DMS153 (cell line): ENCODE results near the gene HUWE1.

Experiments used
- DNase-seq: peaks from one replicate; lab custom pipeline; 2025; lab: John Stamatoyannopoulos, UW

HUWE1 gene

DNA sequence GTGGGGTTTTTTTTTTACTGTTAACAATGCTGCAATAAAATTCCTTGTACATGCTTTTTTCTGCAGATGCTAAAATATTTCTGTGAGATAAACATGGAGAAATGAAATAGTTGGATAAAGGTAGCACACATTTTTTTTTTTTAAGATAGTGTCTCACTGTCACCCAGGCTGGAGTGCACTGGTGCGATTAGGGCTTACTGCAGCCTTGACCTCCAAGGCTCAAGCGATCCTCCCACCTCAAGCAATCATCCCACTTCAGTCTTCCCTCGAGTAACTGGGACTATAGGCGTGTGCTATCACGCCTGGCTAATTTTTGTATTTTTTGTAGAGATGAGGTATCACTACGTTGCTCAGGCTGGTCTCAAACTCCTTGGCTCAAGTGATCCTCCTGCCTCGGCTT is 1.8 kb upstream of the HUWE1 start:
- DNase-seq, result no peak

DNA sequence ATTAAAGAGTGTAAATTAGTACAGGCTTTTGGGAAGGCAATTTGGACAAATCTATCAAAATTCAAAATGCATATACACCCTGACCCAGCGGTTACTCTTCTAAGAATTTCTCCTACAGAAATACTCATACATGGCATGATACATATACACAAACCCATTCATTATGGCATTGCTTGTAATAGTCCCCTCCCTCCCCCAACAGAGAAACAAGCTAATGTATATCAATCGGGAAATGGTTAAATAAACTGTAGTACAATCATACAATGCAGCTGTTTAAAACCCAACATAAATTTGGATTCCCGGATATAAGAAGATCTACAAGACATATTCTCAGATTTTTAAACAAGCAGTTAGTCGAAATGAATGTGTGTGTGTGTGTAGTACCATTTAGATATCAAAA is 808 bp downstream of the HUWE1 start:
- DNase-seq, result no peak

DNA sequence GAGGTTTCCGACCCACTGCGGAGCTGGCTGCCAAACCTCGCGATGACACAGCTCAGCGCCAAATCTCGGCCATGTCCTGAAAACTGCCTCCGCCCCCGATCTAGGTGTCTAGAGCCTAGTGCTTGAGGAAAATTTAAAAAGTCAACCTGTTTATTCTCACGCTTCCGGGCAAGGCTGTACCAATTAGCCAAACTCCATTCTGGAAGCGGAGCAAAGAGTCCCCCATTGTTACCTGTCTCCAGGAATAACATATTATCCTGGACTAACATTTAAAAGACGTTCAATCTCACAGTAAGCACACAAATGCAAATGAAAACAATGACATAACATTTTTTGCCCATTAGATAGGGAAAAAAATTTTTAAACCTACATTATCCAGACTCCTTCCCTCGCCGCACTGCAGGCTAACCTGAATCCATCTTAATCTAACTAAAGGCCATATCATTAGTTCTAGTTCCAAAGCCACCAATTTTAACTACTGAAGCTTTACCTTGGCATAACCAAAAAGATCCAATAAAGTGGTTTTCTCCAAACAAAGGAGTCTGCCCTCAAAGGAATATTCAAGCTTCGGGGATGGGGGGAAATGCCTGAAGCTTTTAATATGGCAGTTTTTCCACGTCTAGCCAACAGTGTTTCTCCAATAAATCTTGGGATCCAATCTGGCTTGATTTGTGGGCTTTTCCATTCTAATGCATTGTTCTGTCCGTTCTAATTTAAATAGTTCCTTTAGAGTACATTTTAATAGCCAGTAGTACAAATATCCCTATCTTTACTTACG is 1.9 kb downstream of the HUWE1 start:
- DNase-seq, result no peak

DNA sequence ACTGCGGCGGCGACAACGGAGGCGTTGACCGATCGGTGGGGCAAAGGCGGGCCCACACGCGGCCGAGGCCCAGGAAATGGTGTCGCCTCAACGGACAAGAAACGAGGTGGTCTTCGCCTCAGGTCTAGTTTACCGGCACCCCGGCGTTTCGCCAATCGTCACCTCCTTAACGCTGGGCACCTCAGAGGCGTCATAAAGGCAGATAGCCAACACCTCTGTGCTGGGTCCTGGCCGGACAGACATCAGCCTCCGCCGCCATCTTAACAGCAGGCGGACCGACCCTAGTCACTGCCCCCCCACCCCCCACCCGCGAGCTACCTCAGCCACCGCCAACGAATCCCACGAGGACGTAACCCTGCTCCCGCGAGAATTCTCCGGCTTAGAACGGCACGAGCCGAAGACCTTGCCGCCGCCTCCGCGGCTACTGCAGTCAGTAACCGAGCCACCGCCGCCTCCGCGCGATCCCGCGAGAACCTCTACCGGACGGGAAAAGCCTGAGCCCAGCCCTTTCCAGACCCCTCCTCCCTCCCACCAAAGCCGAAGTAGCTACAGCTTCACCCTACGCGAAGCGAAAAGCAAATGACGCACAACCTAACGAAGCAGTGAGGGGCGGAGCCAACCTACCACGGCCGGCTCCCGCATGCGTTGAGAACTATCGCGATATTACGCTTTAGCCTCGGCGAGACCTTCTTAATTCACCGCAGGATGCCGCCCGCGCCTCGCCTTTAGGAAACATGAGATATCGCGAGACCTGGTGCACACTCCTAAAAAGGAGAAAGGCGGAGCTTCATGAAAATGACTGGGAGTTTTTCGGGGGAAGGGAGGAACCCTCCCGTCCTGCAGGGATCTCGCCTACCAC is 2.7 kb downstream of the HUWE1 start:
- peak; percentile 96 for DNase-seq

DNA sequence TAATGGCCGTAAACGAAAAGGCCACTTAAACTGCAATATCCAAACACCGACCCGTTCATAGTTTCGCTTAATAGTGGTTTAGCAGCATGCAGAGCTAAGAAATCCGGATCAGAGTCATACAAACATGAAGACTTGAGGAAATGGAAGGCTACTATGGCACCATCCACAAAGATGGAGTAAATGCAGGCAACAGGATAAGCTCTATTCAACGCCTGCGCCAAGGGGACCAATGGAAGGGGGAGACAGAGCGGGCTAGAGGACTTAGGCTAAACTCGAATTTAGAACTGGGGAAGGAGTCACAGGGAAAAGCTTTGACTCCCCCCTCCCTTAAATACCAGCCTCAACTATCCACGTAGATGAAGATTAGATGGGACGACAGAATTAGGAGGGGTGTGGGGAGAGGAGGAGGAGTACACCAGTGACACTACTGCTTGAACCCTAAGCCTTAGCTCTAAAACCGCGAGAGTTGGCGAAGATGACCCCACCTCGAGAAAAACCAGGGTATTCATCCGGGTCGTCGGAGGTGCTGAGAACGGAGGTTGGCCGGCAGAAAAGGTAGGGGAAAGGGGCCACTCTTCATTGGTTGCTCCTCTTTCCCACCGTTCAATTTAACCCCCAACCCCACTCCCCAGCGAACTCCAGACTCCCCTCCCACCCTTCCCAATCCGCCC is 3.5 kb downstream of the HUWE1 start:
- no peak for DNase-seq

DNA sequence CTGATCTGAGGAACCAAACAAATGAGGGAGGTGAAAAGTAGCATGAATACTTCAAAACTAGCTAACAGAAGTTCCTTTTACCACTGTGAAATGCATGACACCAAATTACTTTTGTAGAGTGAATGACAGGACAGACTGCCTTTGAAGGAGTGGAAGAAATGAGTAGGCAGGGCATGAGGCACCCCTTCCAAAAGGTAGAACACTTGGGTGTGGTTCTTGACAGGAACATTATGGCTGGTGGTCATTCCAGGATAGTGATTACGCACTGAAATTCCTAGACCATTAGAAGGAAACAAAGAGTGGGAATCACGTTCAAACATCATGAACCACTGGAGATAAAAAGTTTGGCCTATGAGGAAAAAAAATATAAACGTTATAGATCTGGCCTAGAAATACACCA is 4.9 kb downstream of the HUWE1 start:
- DNase-seq, result no peak

DNA sequence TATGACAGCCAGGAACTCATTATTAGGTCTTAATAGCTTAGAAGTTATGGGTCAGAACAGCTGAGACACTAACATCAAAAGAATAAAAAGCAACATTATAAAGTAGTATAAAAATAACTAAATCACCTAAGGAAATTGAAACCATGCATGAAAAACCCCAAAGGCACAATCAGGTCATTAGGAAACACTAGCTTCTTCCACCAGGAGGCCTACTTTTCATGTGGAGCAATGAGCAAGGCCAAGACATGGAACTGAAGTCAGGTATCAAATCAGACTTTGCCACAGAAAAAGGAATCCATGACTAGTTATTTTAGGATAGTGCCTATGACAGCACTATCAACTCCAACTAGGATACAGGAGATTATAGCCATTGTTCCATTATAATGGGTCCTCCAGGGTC is 7.9 kb downstream of the HUWE1 start:
- DNase-seq, result no peak

DNA sequence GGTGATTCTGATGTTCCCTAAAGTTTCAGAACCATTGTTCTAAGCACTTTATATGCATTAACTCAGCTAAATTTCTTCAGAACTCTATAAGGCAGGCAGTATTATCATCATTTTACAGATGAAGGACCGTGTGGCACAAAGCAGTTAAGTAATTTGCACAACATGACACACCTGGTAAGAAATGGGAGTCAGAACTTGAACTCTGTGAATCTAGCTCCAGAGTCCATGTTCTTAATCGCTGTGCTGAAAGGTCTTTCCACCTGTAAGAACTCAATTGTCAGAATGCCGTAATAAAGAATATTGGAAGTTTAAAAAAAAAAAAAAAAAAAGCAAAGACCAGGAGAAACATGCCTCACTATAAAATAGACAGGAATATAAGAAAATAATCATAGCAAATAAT is 9.2 kb downstream of the HUWE1 start:
- no peak for DNase-seq

DNA sequence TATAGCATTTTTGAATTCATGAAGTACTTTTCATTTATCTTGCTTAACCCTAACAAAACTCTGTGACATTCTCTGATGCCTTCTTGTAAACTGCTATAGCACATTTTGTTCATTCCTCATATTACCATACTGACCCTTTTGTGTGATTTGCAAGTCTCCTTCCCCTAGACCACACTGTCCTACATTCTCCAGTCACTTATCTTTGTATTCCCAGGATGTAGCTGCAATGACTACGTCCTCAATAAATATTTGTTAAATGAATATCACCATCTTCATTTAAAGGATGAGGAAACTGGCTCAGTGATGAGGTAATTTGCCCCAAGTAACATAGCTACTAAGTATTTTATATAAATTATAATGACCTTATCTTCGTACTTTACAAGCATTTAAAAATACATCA is 11.9 kb downstream of the HUWE1 start:
- no peak for DNase-seq

DNA sequence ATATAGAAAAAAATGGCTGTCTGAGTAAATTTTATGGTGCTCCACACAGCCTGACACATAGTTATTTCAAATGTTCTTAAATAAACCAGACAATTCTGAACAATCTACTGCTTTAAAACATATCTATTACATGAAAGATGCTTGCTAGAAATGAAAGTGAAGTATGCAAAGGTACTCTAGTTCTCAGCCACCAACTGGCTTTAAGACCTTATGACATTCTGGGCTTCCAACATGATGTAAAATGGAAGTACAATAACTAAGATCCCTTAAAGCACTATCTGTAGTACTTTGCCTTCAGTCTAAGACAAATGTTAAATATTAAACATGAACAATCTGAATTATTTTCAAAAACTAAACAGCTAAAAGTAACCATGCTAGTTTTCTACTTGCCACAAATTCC is 17.3 kb downstream of the HUWE1 start:
- no peak for DNase-seq

DNA sequence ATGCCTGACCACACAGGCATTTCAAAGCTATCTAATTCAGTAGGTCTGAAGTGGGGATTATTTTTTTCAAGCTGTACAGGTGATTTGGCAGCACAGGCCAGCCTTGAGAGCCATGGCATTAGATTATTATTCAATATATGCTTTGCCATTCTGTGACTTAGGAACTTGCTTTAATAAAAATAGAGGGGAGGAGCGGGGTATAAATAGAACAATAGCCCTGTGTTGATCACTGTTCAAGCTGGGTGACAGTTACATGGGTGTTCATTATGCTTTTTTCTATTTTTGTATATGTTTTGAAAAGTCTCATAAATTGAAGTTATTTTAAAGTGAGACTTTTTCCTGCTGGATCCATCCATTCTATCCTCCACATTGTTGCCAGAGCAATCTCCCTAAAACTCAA is 20.3 kb downstream of the HUWE1 start:
- DNase-seq, result no peak

DNA sequence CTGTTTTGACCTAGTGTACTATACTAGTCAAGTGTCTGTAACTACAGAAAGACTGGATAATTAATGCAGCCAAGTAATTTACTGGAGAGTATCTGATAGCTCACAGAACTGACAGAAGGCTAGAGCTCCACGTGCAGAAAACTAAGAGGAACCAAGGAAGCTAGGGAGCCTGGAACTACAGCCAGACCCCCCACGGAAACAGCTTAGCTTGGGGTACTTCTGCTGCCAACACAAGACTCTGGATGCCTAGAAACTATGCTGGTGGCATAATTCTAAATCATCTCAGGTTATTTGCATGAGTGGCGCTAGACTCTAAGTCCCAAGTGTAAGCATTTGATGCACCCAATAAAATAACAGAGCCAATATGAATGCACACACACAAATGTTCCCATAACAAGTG is 26.5 kb downstream of the HUWE1 start:
- DNase-seq, result no peak

DNA sequence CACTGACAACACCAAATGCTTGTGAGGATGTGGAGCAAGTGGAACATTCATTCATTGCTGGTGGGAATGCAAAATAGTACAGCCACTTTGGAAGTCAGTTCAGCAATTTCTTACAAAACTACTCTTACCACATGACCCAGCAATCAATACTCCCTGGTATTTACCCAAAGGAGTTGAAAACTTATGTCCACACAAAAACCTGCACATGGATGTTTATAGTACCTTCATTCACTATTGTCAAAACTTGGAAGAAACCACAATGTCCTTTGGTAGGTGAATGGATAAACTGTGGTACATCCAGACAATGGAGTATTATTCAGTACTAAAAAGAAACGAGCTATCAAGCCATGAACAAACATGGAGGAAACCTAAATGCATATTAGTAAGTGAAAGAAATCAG is 27.5 kb downstream of the HUWE1 start:
- no peak for DNase-seq

DNA sequence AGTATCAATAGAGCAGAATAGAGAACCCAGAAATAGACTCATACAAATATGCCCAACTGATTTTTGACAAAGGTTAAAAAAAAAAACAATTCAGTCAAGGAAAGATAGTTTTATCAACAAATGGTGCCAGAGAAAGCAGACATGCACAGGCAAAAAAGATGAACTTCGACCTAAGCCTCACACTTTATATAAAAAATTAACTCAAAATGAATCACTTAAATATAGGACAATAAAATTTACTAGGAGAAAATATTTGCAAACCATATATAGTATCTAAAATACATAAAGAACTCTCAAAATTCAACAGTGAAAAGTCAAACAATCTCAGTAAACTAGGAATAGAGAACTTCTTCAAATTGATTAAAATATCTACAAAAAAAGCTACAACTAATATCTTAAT is 29.7 kb downstream of the HUWE1 start:
- DNase-seq, result no peak

DNA sequence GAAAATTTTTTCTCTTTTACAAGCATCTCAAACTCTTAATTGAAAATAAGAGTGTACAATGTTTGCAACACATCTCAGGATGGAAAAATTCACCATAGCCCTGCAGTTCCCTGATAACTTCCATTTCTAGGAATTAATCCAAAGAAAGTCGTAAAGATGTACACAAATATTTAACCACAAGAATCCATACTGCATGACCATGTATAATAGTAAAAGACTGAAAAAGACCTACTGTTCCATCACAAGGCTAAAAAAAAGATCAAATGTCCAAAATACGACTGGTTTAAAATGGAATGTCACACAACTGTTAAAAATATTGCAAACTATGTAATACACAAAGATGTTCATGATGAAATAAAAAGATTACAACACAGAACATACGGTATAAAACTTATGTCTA is 32.1 kb downstream of the HUWE1 start:
- DNase-seq, result no peak

DNA sequence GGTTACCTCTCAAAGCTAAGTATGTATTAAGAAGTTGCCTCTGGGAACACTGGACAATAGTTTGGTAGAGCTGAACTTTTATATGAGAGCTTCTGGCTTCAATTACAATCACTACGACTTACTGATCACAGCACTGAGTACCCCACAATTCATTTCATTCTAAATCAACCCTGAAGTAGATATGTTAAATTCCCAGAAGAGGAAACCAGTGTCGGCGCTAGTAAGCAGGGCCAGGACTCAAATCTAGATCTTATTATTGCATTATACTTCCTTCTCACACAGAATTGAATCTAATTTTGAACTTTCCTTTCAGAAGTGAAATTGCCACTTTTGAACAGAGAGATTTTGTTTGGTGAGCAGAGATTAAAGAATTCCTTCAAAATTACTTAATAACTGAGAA is 41.8 kb downstream of the HUWE1 start:
- DNase-seq, result no peak

DNA sequence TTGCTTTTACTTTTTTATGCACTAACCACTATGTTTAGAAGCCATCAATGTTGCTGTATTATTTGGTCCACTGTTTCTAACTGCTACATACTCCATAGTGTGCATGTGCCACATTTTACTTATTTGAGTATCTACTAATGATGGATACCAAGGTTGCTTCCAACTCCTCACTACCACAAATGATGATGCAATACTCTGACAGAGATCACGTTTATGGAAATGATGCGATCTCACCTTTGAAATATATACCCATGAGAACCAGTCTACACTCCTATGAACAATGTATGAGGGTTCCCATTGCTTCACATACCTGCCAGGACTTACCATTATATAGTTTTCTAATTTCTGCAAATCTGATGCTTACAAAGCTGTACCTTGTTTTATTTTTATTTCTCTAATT is 44.2 kb downstream of the HUWE1 start:
- no peak for DNase-seq

DNA sequence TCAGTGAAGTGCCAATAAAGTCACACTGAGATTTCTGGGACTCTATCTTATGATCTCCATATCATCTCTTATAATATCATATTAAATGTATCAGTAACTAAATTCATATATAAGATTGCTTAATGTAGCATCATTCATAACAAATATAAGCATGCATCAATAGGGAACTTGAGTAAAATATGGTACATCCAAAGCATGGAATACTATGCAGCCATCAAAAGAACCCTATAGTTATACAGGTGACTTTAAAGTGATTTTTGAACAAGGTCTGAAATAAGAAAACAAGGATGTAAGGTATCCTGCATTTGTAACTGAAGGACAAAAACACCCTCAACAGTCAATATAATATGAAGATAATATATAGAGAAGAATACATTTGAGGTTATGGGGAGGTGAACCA is 47.3 kb downstream of the HUWE1 start:
- DNase-seq, result no peak

DNA sequence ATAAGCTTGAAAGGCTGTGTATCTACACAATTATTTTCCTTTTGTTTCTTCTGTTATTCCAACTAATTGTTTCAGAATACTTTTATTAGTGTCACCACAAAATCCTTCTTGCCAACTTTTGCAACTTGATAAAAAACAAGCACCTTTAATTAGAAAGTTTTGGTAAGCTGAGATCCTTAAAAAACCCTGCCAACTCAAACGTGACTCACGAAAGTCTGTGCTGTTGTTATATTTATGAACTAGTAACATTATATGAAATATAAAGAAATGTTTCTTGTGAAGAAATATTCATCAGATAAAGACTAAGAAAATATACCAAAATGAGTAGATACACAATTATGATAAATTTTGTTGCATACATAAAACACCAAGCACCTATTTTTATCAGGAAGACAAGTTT is 49.0 kb downstream of the HUWE1 start:
- DNase-seq, result no peak

DNA sequence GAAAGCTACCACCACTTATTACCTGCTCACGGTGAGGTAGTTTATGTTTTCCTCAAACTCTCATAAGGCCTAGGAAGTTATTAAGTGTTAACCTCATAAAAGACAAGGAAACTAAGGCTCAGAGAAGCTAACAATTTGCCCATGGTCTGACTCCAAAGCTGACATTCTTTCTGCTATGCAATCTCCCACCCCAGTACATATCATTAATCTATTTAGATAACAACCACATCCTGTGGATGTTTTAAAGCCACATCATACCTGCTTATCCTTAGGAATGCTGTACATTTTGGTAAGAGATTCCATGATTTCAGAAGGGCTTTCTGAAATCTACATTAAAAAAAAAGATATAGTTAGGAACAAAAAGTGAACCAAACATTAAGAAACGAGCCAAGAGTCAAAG is 55.4 kb downstream of the HUWE1 start:
- DNase-seq, result no peak

DNA sequence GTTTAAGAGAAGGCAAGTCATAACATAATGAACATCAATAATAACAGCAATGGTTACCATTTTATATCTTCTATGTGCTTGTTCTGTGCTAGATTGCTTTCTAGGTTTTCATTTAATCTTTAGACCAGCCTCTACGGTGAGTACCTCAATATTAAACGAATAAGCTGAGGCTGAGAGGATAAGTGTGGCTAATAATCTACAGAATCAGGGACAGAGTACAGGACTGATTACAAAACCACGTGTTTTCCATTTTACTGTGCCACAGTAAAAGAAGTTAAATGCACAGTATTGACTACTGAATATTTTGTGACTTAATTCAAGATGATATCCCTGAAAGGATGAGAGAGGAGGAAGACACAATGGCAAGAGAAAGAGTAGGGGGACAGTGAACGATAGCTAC is 56.3 kb downstream of the HUWE1 start:
- no peak for DNase-seq

DNA sequence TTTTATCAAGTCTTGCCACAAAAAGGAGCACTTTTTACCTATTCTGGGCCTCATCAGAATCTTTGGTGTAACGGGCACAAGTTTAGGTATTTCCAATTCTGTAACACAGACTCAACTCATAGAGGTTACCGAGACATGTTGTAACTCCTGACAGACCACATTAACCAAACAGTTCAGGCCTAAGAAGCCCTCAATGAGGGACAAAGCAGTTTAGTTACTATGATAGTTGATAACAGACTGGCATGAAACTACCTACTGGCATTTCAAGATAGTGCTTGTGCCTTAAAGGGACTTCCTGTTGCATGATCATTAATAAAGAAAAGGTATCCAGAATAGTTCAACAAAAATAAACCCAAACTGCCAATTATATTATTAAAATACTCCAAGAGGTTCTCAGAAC is 64.1 kb downstream of the HUWE1 start:
- DNase-seq, result no peak

DNA sequence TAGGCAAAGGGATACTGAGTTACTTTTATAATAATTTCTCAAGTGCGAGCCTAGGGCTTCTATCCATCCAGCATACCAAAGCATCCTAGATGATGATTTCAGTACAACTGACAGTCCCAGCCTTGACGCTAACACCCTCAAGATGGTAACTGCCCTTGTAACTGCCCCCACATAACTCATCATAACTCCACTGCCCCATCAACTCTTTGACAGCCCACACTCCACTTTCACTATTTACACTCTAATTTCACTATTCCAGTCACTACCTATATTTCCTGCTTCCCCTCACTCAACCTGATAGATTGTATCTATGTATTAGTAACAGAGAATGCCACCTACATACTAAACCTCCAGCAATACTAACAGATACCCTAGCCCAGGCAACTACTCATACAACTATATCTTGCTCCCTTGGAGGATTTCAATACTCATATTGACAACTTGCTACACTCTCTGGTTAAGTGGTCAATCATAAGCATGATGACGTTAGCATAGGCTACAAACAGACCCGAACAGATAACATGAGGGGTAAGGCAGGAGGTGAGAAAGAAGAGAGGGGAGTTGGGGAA is 65.0 kb downstream of the HUWE1 start:
- DNase-seq, result no peak
